Endothelial cell of umbilical vein (primary cell): ENCODE measurements around the gene KIF5C. TPM values are rescaled to one million over a fixed set of nuclear protein-coding genes. Genes with fewer than 3 reads are reported as not detected.

ENCODE experiments used
- BruUV-seq: library from RNA; stranded (reverse); fragments of 400-500 nt; replicated peaks from 2 replicates; lab custom pipeline; 2021; lab: Mats Ljungman, UMichigan
- CTCF ChIA-PET: fragments of 300-600, 350-600 bp; sonication (Branson Sonifier 250); formaldehyde crosslinking; loops from one replicate; lab custom pipeline; 2021; ENCODE audit warnings: antibody characterized with exemption, inconsistent platforms; lab: Charles Lee
- POLR2A ChIA-PET: fragments of 300-600, 350-600 bp; sonication (Branson Sonifier 250); formaldehyde crosslinking; loops from one replicate; lab custom pipeline; 2021; ENCODE audit warnings: antibody characterized with exemption, inconsistent platforms; lab: Charles Lee
- DNase-seq: peaks from one replicate; pipeline ENCODE4 v3.0.0-alpha.2; 2011; ENCODE audit warnings: low read depth, low spot score
- FAIRE-seq: peaks from 2 replicates; lab custom pipeline; 2011; peaks lifted over from hg19 to GRCh38; lab: Jason Lieb, UNC
- H2AFZ ChIP-seq: 2 replicates; pipeline ENCODE4 v1.6.0; 2012; ENCODE audit warnings: low read depth, low read length, control low read depth, inconsistent platforms
- H3K27ac ChIP-seq: 2 replicates; pipeline ENCODE4 v1.5.1; 2011; ENCODE audit warnings: low read depth, mild to moderate bottlenecking, control low read depth, low read length, moderate library complexity; ENCODE audit not compliant: insufficient read depth
- H3K27me3 ChIP-seq, 2 experiments: 2 replicates each; pipeline versions ENCODE4 v1.6.0 to v1.6.1; 2011; ENCODE audit warnings: low read length in 2 of 2, mixed read lengths in 1 of 2; ENCODE audit not compliant: control insufficient read depth in 2 of 2, insufficient read depth in 2 of 2
- H3K36me3 ChIP-seq, 2 experiments: 2 replicates in 1 of 2; 3 replicates in 1 of 2; pipeline ENCODE4 v1.5.1; 2011; ENCODE audit warnings: low read length in 2 of 2, mild to moderate bottlenecking in 1 of 2, moderate library complexity in 1 of 2; ENCODE audit not compliant: control insufficient read depth in 2 of 2, insufficient read depth in 2 of 2; ENCODE audit errors: extremely low read depth in 1 of 2
- H3K4me1 ChIP-seq: 3 replicates; pipeline ENCODE4 v1.5.1; 2011; ENCODE audit warnings: mild to moderate bottlenecking, low read length; ENCODE audit not compliant: control insufficient read depth, insufficient read depth; ENCODE audit errors: extremely low read depth
- H3K4me2 ChIP-seq: 2 replicates; pipeline ENCODE4 v1.6.1; 2011; ENCODE audit warnings: low read length, control low read depth, mixed read lengths; ENCODE audit not compliant: insufficient read depth
- H3K4me3 ChIP-seq, 3 experiments: fragments of 200-600 bp in 1 of 3; sonication (generic), shearing (Covaris generic) in 1 of 3; replicated peaks in 1 of 3; 2 replicates each; pipeline ENCODE4 v1.5.1; 2011 to 2016; ENCODE audit warnings: control low read depth in 3 of 3, low read length in 3 of 3, mild to moderate bottlenecking in 2 of 3, inconsistent platforms in 1 of 3, low read depth in 1 of 3, moderate library complexity in 1 of 3; ENCODE audit not compliant: insufficient read depth in 1 of 3
- H3K79me2 ChIP-seq: 2 replicates; pipeline ENCODE4 v1.6.0; 2012; ENCODE audit warnings: low read length, inconsistent platforms; ENCODE audit not compliant: control insufficient read depth, insufficient read depth
- H3K9ac ChIP-seq: replicated peaks from 2 replicates; pipeline ENCODE3; 2011; ENCODE audit warnings: low read length, control low read depth; ENCODE audit not compliant: insufficient read depth; ENCODE audit errors: extremely low read depth
- H3K9me1 ChIP-seq: replicated peaks from 3 replicates; pipeline ENCODE4 v1.6.0; 2011; ENCODE audit warnings: mild to moderate bottlenecking, low read length; ENCODE audit not compliant: control insufficient read depth, insufficient read depth; ENCODE audit errors: extremely low read depth
- H3K9me3 ChIP-seq: replicated peaks from 2 replicates; pipeline ENCODE4 v1.5.1; 2012; ENCODE audit warnings: low read length, inconsistent platforms; ENCODE audit not compliant: control insufficient read depth, insufficient read depth
- H4K20me1 ChIP-seq: replicated peaks from 2 replicates; pipeline ENCODE3; 2011; ENCODE audit warnings: mild to moderate bottlenecking, low read length; ENCODE audit not compliant: control insufficient read depth, insufficient read depth; ENCODE audit errors: extremely low read depth
- EZH2 ChIP-seq: IDR thresholded peaks from 2 replicates; pipeline ENCODE4 v1.6.1; 2012; ENCODE audit warnings: borderline replicate concordance, low read depth, mild to moderate bottlenecking, moderate library complexity, low read length, inconsistent platforms; ENCODE audit not compliant: severe bottlenecking
- GATA2 ChIP-seq: IDR thresholded peaks from 2 replicates; pipeline ENCODE4 v1.7.0; 2011; ENCODE audit warnings: low read depth, mild to moderate bottlenecking, moderate library complexity, mixed read lengths, low read length; ENCODE audit not compliant: insufficient read length, insufficient read depth
- MYC ChIP-seq: IDR thresholded peaks from one replicate; pipeline ENCODE4 v1.6.1; 2011; ENCODE audit warnings: mild to moderate bottlenecking, low read depth, low read length
- POLR2A ChIP-seq: IDR thresholded peaks from 2 replicates; pipeline ENCODE4 v1.6.1; 2012; ENCODE audit warnings: low read depth, mild to moderate bottlenecking, control low read depth, low read length
- POLR2AphosphoS5 ChIP-seq: IDR thresholded peaks from 2 replicates; pipeline ENCODE4 v1.6.1; 2012; ENCODE audit warnings: low read depth, mild to moderate bottlenecking, control low read depth, low read length, moderate library complexity; ENCODE audit not compliant: insufficient read depth
- dilution Hi-C: fragments of 300-500 bp; cut with MboI; formaldehyde crosslinking; loops from one replicate; pipeline ENCODE4 v1.15.0; 2019; ENCODE audit warnings: low sequenced_read_pairs; ENCODE audit not compliant: extremely low pct_ligation_motif_present
- intact Hi-C: fragments of 100-400 bp; cut with micrococcal nuclease; formaldehyde crosslinking; loops from one replicate; pipeline ENCODE4 v1.10.0; 2022
- polyA plus RNA-seq, 4 experiments: library from polyadenylated mRNA; depleted of rRNA in 3 of 4; stranded (reverse) in 3 of 4; unstranded in 1 of 4; fragments of >200 nt; gene quantifications; 2 replicates each; pipeline versions ENCODE4 v1.2.1 to v1.2.3, GENCODE V29; 2011 to 2012; ENCODE audit warnings: missing spikeins in 1 of 4
- total RNA-seq: library from RNA; stranded (reverse); gene quantifications from 2 replicates; pipeline ENCODE4 v1.2.3, GENCODE V29; 2021
- TF ChIP-seq, protein P1 (sequence below), 2 donors: IDR thresholded peaks; 1 replicate in 1 of 2; 2 replicates in 1 of 2; pipeline ENCODE4 v1.5.1; 2011; ENCODE audit warnings: low read length in 2 of 2, mild to moderate bottlenecking in 2 of 2, moderate library complexity in 2 of 2, control low read depth in 1 of 2, inconsistent platforms in 1 of 2, low read depth in 1 of 2; ENCODE audit not compliant: insufficient read depth in 1 of 2; ENCODE audit errors: extremely low read depth in 1 of 2

Gene KIF5C
- total and polyA plus RNA-seq, 2 donors (not counting 3 experiments of a cell fraction or from before 2014, with no cell fraction given): 0.01 to 0.55 TPM

GRCh38 chr2:148998165-148998830 lies 123.3 kb downstream of the KIF5C start:
- Histone ChIP-seq H3K27ac (no peak overlapping the region), H3K36me3 (no peaks in the 10 kb centered on the region), H3K4me2 (no peak overlapping the region), H3K9ac (no peak overlapping the region), H3K4me3 (no peak overlapping the region), H3K4me1 (no peaks in the 10 kb centered on the region), H2AFZ (no peak overlapping the region), H3K9me1 (no peaks in the 10 kb centered on the region), H3K27me3 (peaks cover 0 to 6% of the 10 kb centered on the region in 2 experiments), H3K79me2 (no peaks in the 10 kb centered on the region), H4K20me1 (no peaks in the 10 kb centered on the region), H3K9me3 (no peaks in the 10 kb centered on the region)
- ChIA-PET CTCF (no interaction called here), POLR2A (no interaction called here)
- DNase-seq (no peak), FAIRE-seq (no peak)
- dilution Hi-C loops (no loop called here), intact Hi-C loops (no loop called here)
- TF ChIP-seq, protein P1, sequence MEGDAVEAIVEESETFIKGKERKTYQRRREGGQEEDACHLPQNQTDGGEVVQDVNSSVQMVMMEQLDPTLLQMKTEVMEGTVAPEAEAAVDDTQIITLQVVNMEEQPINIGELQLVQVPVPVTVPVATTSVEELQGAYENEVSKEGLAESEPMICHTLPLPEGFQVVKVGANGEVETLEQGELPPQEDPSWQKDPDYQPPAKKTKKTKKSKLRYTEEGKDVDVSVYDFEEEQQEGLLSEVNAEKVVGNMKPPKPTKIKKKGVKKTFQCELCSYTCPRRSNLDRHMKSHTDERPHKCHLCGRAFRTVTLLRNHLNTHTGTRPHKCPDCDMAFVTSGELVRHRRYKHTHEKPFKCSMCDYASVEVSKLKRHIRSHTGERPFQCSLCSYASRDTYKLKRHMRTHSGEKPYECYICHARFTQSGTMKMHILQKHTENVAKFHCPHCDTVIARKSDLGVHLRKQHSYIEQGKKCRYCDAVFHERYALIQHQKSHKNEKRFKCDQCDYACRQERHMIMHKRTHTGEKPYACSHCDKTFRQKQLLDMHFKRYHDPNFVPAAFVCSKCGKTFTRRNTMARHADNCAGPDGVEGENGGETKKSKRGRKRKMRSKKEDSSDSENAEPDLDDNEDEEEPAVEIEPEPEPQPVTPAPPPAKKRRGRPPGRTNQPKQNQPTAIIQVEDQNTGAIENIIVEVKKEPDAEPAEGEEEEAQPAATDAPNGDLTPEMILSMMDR (IDR thresholded peaks at IDR 0.05; ENCODE audit: extremely low read depth in 1 of 2, insufficient read depth in 1 of 2, low read depth in 1 of 2, low read length in 2 of 2): no peak
- no peak for TF ChIP-seq MYC
- TF ChIP-seq POLR2A: no peak
- no peak for TF ChIP-seq EZH2
- TF ChIP-seq POLR2AphosphoS5: no peak
- no peak for TF ChIP-seq GATA2
- BruUV-seq: no TSS peak
